GM19238 (cell line): ENCODE data around the gene ELMOD3.

Source experiments
- DNase-seq: peaks from one replicate; pipeline ENCODE4 v3.0.0; 2011; ENCODE audit warnings: low spot score; ENCODE audit not compliant: insufficient read length

Gene ELMOD3

DNA sequence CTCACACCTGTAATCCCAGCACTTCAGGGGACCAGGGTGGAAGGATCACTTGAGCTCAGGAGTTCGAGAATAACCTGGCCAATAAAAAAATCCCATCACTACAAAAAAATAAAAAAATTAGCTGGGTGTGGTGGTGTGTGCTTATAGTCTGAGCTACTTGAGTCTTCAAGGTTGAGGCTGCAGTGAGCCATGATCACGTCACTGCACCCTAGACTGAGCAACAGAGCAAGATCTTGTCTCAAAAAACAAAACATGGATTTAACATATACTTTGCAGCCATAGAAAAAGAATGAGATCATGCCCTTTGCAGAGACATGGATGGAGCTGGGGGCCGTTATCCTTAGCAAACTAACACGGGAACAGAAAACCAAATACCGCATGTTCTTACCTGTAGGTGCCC, 86.2 kb downstream of the ELMOD3 start:
- DNase-seq, result no peak
